ENCODE measurements around the gene PTK7.
"Not testable (repeated sequence)": the region's sequence is repeated elsewhere in the genome, so short reads cannot be mapped to it uniquely, and the experiment has no call there.

The PTK7 gene

DNA sequence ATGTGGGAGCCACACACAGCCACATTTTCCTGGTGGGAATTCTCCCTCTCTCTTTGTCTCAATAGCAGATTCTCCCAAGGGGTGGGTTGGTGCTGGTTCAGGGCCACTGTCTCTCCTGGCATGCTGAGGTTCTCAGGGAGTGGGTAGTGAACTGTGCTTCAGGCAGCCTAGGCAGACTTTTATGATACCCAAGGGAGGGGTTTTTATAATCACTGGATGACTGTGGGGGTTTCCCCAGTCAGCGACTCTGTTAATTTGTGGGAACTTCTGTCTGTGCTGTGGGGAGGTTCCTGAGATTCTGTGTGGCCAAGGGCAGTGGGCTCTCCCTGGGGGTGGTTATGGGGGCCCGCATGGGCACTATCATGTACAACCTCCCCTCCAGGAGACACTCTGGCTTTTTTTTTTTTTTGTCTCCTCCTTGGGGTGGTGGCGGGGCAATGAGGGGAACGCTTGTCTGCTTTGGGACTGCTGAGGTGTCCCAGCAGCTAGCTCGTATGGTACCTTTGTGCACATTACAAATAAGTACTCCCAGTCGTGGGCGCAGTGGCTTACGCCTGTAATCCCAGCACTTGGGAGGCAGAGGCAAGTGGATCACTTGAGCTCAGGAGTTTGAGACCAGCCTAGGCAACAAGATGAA, 10.0 kb downstream of the PTK7 start:
- DNase-seq (ENCODE audit: low read depth): no peak

DNA sequence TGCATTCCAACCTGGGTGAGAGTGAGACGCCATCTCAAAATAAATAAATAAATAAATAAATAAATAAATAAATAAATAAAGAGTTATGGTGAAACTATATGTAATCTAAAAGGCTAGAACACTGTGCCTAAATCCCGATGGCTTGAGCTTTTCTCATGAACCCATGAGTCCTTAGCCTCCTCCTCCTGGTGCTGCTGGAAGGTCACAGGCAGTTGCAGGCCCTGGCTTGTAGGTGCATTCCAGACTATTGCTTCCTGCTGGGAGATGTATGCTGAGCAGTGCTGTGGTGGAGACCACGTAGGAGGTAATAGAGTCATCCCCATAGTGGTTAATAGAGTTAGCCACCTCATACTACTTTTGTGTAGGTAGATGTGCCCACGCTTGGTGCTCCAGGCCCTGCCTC, 12.5 kb downstream of the PTK7 start:
- DNase-seq (ENCODE audit: low read depth): no peak

DNA sequence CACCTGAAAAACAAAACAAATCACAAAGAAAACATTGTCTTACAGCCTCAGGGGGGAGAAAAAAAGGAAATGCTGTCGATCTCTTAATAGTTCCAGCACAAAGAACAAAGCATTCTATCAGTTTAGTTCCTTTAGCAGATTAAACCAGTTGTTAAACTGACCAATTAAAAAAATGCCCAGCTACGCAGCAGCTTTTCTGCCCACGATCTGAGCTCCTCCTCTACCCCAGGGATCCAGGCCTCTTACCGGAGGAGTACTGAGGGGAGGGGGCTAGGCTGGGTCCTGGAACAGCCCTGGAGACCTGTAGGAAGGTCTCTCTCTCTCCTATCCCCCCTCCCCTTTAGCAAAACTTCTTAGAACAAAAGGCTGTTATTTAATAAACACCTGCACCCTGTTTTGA, 13.4 kb downstream of the PTK7 start:
- no peak for DNase-seq (ENCODE audit: low read depth)

DNA sequence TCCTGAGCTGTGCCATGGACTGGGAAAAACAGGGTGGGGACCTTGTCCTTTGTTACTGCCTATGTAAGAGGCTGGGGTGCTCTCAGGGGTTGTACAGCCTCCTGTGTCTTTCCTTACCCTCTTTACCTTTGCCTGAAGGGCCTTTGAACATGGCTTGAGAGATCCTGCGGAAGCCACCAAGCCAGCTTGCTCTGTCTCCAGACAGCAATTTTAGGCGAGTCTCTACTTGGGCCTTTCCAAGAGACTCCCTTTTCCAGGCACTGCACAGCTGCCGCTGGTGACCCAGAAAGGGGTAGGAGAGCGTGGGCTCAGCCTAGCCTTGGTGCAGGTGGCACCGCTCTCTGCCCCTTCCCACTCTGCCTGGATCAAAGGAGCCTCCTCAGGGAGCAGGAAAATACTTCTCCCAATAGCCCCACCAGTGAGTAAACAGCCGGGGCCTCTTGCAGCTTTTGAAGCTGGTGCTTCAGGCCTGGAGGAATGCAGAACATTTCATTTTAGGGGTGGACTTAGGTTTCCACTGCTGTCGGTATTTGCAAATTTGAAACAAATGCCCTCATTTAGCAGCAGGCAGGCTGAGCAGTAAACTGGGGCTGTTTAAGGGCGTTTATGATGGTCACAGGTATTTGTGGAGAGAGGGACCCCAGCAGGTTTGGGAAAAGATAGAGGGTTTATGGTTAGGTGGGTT, 13.9 kb downstream of the PTK7 start:
- no peak for DNase-seq (ENCODE audit: low read depth)

DNA sequence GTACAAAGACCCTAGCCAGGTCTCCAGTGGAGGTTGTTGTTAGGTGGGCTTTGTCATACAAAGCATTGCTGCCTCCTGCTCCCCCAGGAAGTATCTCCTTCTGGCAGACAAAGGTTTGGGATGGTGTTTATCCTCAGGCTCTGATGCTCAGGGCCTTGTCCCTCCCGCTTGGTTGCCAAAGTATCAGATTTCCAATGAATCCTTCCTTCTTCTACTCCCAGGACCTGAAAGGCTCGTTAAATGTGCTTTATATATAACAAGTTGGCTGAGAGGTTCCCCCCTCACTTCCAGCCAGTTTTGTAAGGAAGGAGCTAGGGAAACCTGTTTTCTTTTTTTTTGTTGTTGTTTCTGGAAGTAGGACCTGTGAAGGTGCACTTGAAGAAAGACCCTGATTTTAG, 14.4 kb downstream of the PTK7 start:
- no peak for DNase-seq (ENCODE audit: low read depth)

DNA sequence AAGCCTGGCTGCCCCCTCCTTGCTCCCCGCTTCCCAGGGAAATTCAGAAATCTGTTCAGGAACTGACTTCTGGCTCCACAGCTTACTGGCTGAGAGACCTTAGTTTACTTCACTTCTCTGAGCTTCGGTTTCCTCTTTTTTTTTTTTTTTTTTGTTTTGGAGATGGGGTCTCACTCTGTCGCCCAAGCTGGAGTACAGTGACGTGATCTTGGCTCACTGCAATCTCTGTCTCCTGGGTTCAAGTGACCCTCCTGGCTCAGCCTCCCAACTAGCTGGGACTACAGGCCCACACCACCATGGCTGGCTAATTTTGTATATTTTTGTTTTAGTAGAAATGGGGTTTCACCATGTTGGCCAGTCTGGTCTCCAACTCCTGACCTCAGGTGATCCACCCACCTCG, 14.9 kb downstream of the PTK7 start:
- no peak for DNase-seq (ENCODE audit: low read depth)

DNA sequence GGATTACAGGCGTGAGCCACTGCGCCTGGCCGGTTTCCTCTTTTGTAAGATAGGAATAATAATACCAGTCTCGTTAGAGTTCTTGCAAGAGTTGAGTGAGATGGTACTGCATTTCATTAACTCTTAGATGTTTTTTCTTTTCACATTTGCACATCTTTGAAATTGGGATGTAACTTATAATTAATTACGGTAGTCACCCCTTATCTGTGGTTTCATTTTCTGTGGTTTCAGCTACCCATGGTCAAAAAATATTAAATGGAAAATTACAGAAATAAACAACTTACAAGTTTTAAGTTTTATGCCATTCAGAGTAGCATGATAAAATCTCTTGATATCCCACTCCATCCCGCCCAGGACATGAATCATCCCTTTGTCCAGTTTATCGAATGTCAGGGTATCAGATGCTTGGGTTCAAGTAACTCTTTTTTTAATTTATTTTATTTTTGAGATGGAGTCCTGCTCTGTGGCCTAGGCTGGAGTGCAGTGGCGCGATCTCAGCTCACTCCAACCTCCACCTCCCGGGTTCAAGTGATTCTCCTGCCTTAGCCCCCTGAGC, 15.4 kb downstream of the PTK7 start:
- no peak for DNase-seq (ENCODE audit: low read depth)

DNA sequence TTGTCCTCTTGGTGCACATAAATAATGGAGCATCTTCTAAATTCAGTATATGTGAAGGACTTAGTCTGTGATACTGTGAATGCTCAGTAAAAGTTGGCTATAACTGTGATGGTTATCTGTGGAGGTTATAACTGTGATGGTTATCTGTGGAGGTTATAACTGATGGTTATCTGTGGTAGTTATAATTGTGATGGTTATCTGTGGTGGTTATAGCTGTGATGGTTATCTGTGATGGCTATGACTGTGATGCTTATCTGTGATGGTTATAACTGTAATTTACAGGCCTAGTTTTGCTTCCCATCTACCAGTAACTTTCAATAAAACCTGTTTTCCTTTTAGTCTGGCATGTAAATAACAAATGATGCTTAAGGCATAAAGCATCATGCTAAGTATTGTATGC, 16.5 kb downstream of the PTK7 start:
- no peak for DNase-seq (ENCODE audit: low read depth)

DNA sequence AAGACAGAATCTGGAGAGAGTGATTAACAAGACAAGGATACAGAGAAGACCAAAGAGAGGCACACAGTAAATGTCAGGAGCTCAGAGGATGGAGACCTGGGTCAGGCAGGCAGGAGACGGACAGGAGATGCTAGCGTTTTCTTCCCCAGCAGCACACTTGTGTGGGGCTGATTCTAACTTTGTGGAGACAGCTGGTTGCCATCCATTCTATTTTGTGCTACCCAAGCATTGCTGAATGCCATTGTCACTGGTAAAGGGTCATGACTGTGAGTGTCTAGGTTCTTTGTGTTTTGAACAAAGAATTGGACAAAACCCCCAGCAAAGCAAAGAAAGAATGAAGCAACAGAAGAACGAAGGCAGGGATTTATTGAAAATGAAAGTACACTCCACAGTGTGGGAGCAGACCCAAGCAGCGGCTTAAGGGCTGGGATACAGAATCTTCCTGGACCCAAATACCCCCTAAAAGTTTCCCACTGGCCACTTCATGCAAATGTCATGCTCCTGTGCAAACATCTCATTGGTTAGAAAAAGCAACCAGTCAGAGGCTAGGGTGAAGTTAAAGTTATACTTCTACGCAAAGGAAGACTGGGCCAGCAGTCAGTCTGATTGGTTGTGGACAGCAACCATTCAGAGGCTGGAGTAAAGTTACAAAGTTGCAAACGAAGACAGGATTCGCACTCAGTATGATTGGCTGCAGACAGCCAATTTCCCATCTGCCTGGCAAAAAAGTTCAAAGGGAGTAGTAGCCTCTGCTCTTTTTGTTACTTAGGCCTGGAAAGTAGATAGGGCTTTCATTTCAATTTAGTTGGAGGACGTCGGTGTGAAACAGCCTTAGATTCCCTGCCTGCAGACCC, 17.5 kb downstream of the PTK7 start:
- DNase-seq (ENCODE audit: low read depth): peak; percentile 82

DNA sequence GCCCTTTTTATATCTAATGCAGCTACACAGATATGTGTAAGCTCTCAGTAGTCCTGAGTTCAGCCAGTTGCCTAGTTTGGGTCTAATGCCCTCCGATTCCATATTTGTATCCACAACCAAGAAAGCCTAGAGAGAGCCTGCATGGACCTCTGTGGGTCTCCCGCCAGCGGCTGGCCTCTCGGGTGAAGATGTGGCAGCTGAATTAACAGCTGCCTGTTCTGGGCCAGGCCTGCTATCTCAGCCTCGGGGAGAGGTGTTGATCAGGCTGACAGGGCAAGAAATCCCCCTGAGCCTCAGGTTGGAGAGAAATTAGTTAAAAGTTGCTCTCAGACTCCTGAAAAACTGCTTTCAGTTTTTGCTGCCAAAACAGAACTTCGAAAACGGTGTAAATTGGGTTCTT, 19.8 kb downstream of the PTK7 start:
- DNase-seq (ENCODE audit: low read depth): no peak

DNA sequence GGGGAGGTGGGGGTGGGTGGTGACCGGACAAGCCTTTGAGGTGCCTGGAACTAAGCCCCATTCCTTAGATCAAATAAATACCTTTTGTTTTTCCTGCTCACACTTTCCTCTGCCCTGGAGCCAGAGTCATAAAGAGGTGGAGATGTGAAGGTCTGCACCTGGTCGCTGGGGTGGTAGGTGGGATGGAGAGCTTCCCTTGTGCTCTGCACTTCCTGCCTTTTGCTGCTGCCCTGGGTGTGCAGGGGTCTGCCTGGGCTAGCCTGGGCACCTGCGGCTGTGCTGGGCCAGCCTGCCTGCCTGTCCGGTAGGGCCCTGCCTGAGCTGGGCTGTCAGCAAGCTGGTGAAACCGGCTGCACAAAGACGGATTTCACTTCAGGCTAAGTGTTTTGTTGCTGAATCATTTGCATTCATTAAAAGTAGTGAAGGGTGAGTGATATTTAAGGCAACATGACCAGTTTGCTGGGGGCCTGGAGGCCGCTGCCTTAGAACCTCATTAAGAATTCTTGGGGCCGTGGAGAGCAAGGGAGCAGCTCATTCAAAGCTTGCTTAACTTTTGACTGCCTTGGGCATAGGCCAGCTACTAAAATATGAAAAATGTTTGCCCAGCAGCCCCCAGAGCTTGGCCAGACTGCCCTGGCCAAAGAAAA, 20.5 kb downstream of the PTK7 start:
- DNase-seq (ENCODE audit: low read depth): peak; percentile 90

DNA sequence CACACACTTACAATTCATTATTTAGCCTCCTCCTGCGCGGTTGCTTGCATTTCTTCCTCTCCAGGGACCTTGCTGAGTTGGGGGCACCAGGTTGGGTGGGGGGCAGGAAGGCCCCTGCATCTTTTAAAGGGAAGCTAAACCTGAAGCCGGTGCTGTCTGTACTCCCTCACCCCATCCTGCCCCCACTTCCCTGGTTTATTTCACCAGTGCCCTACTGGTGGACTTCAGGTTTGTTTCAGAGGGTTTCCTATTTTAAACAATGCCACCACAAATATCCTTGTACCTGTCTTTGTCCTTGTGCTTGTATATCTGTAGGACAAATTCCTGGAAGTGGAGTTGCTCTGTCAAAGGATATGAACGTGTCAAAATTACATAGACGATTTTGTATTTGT, 21.0 kb downstream of the PTK7 start:
- DNase-seq (ENCODE audit: low read depth): no peak

DNA sequence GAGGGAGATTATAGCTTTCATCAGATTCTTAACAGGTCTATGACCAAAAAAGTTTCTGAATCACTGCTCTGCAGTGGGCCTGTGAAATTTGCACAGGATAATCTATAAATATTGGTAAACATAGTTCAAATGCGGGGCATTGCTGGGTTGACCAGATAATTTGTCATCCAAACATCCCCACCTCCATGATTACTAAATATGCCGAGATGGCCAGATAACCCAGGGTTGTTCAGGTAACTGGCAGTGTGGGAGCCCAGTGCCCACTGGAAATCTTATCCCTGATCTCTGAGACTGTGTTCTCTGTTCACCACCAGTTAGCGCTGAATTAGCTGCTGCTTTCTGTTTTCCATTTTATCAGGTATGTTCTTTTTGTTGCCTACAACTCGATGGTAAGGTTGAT, 21.4 kb downstream of the PTK7 start:
- DNase-seq (ENCODE audit: low read depth): no peak

DNA sequence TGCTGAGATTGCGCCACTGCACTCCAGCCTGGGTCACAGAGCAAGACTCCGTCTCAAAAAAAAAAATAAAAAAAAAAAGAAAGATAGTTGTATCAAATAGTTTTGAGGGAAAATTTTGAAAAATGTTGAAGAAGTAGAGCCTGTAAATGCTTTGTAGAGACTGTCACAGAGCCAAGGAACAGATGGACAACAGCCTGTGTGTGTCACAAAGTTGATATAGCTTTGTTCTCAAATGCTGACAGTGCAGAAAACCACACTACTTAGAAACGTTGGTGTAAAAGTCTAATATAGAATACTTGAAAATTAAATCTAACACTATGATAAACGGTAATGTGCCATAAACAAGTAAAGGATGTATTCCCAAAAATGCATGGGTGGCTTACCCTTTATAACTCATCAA, 25.4 kb downstream of the PTK7 start:
- no peak for DNase-seq (ENCODE audit: low read depth)

DNA sequence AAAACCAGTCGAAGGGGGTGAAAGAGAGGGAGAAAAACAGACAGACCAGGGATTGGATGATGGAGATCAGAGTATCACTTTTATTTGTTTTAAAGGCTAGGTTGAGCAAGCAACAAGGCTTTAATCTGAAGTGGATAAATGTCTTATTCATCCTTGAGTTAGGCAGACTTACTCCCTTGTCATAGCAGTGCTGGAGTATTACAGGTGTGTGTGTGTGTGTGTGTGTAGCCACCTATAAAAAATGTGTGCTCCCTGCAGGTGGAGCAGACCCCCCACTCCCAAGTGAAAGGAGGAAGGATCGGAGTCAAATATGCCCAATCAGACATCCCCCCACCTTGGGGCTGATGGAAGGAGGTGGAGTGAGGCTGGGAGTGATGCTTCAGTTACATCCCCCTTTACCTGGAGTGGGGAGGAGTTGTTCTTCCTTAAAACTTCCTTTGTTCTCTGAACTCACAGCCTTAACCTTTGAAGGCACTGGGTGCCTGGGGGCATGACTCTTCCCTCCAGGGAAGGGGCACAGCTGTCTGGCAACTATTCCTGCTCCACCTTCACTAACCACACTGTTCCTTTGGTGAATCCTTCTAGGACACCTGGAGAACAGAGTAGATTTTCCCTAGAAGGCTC, 27.3 kb downstream of the PTK7 start:
- DNase-seq (ENCODE audit: low read depth): no peak

DNA sequence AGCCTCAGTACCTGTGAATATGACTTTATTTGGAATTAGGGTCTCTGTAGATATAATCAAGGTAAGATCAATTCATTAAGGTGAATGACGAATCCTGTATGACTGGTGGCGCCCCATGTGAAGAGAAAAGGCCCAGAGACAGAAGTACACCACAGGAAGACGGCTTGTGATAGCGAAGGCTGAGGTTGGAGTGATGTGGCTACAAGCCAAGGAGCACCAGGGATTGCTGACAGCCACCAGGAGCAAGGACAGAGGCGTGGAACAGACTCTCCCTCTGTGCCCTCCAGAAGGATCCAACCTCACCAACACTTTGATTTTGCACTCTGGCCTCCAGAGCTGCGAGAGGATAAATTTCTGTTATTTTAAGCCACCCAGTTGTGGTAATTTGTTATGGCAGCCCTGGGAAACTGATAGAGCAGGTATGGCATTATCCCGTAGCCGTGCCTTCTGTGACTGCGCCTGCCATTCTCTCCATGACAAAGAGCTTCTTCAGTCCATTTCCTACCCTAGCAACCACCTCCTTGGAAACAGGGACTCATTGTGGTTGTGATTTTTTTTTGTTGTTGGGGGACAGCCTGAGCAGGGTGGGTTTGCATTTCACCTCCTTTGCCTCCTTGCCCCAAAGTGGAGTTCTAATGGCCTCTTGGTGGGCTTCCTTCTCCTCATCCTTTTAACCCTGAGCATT, 29.6 kb downstream of the PTK7 start:
- no peak for DNase-seq (ENCODE audit: low read depth)

DNA sequence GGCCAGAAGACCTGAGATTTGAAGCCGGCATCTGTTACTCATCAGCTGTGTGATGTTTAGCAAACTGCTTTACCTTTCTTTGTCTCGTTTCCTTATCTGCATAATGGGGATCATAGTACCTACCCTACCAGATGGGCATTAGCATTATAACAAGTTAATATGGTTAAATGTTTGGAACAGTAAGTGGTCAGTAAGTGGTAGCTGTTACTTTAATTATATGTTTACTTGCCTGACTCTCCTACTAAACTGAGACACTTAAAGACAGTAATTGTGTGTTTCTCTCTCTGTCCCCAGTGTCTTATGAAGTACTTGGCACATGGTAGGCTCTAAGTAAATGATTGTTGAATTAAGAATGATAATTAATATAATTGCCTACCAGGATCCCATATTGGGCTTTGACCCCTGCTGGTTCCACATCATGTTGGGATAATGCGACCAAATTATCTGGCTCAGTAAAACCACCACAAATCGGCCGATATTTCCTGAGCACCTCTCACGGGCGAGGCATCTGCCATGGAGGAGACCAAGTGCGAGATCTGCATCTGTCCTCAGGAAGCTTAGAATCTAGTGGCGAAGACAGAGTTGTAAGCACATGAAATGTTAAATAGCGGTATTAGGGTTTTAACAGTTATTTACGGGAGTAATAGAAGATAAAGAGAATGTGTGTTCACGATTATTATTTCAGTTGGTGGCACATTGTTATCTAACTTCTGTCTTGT, 31.4 kb downstream of the PTK7 start:
- DNase-seq (ENCODE audit: low read depth): no peak

DNA sequence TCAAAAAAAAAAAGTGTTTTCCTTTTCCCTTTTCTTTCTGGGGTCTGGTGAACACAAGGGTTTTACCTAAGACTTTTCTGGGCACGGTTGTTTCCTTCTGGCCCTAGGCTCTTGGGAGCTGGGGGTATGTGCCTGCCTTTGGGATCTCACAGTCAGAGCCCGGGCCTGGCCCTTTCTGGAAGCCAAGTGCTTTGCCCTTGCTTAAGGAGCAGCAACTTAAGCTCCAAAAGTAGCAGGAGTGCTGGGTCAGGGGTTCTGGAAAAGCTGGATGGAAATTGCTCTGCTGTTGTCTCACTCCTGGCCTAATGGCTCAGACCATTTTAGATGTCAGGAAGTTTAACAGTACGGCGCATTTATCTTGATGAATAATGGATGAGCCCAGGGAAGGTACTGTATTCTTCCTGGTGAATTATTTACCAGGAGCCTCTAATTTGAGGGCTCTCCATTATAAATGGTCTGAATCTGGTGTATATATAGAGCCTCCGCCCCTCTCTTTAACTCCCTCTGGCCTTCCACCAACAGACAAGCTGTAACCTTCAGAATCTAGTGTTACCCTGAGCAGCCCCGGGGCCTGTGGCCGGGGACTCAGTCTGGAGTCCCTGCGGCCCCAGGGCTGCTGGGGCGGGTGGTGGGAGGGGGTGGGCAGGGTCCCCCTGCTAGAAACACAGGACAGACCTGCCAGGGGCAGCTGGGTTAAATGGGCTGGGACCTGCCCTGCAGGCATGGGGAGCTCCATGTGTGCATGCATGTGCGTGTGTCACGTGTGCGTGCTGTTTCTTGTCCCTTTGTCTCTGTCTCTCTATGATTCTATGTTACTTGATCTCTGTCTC, 37.5 kb downstream of the PTK7 start:
- DNase-seq (ENCODE audit: low read depth): no peak

DNA sequence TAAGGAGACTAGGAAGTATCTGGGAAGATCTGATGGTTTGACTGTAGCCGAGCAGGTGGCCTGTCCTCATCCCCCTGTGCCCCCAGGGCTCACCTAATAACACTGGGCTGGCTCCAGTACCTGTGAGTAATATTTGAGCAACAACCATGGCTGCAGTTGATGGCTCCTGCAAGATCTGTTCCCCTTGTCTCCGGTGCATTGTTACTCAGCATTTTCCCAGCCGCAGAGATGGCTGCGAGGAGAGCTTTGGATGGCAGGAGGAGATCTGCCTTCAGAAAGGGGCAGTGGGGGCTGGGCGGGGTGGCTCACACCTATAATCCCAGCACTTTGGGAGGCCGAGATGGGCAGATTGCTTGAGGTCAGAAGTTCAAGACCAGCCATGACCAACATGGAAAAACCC, 39.3 kb downstream of the PTK7 start:
- no peak for DNase-seq (ENCODE audit: low read depth)

DNA sequence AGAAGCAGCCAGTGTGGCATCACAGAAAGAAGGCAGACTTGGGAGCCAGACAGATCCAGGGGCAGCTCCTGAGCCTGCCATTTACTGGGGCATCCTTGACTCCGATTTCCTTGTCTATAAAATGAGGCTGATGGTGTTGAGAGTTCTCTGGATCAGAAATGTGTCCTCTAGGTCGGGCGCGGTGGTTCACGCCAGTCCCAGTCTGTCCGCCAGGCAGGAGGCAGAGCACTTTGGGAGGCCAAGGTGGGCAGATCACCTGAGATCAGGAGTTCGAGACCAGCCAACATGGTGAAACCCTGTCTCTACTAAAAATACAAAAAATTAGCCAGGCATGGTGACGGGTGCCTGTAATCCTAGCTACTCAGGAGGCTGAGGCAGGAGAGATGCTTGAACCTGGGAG, 41.4 kb downstream of the PTK7 start:
- DNase-seq (ENCODE audit: low read depth): not testable (repeated sequence)

All from GM04503 (cell line).